Stimulated activated naive CD8-positive, alpha-beta T cell treated with anti-CD3 and anti-CD28 coated beads, Interleukin-15, Interleukin-2, amounts not matched to agents 100 U/mL and 50 U/mL, for 24 hours (primary cell): ENCODE data around the gene ATAT1.

ENCODE experiments used
- ATAC-seq: fragments of 150-1000 bp; cut with Tn5 transposase; one replicate; pipeline ENCODE4 v1.10.0; 2021
- DNase-seq: peaks from one replicate; pipeline ENCODE4 v3.0.0; 2021

The ATAT1 gene

GRCh38 chr6:30684386-30685156 is 57.9 kb downstream of the ATAT1 start:
- ATAC-seq, result no peak
- DNase-seq, result peak; percentile 66

GRCh38 chr6:30685157-30686008 is 58.7 kb downstream of the ATAT1 start:
- DNase-seq (peak; percentile 41), ATAC-seq (no peak)

DNA sequence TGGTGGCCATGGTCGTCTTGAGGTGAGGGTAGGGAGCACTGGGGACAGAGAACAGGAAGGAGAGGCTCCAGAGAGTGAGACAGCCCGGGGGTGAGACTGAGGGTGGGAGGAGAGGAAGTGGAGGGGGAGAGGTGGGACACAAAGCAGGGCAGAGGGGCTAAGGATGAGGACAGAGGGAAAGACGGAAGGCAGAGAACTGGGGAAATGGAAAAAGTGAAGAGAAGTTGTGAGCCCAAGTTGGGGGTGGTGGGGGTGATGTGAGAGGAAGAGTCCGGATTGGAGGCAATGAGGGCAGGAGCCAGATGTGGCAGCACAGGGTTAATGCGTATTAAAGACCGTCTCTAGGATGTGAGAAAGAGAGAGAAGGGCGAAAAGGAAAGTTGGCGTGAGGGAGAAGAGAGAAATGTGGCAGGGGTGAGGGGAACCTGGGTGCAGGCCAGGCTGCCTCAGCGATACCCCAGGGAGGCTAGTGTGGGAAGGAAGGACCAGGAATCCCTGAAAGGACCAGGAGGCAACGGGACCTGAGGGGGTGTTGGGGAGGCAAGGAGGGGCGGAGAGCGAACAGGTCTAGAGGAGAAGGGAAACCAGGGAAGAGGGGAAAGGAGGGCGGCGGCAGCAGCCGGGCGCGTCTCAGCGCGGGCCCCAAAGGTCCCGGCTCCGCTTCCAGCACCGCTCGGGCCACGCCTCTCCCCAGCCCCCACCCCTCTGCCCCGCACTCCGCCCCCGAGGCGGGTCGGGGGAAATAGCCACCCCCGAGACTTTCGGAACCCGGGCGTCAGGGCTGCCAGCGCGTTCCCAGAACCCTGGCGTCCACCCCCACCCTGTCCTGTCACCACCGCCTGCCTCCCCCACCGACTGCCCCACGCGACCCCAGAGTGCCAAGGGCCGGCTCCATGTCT is 59.6 kb downstream of the ATAT1 start, which contains the start of gene PPP1R18:
Gene PPP1R18 (minus strand): TSS at position 637 of the 899 bp plus-strand sequence. CDS start 627 bp downstream, at position 10.
- DNase-seq, result peak; percentile 90
- peak; percentile 33 for ATAC-seq

DNA sequence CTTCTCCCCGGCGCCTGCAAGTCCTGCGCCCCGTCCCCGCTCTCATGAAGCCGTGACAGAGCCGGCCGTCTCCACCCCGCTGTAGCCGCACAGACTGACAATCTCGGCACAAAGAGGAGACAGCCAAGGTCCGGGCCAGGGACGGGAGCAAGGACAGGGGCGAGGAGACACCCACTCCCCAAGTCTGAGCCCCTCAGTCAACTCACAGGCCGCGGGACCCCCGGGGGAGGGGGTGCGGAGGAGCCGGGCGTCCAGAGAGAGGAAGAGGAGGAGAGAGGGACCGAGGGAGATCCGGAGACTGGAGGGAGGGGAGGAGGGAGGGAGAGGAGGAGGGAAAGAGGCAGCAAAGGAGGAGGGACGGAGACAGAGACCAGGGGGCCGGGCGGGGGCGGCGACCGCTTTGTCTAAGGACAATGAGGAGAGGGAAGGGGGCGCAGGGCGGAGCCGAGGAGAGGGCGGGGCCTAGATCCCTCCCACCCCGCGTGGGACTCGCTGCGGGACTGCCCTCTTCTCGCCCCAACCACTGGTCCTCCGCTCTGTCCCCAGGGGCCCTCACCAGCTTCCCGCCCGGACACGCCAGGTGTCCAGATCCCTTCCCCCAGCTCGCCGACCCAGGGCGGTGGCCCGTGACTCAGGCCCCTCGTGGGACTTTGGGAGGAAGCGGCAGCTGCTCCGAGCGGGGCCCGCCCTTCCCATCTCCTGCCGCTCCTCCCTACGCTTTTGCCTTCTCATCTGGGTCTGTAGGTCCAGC is 60.4 kb downstream of the ATAT1 start:
- ATAC-seq (peak; percentile 21), DNase-seq (peak; percentile 90)

DNA sequence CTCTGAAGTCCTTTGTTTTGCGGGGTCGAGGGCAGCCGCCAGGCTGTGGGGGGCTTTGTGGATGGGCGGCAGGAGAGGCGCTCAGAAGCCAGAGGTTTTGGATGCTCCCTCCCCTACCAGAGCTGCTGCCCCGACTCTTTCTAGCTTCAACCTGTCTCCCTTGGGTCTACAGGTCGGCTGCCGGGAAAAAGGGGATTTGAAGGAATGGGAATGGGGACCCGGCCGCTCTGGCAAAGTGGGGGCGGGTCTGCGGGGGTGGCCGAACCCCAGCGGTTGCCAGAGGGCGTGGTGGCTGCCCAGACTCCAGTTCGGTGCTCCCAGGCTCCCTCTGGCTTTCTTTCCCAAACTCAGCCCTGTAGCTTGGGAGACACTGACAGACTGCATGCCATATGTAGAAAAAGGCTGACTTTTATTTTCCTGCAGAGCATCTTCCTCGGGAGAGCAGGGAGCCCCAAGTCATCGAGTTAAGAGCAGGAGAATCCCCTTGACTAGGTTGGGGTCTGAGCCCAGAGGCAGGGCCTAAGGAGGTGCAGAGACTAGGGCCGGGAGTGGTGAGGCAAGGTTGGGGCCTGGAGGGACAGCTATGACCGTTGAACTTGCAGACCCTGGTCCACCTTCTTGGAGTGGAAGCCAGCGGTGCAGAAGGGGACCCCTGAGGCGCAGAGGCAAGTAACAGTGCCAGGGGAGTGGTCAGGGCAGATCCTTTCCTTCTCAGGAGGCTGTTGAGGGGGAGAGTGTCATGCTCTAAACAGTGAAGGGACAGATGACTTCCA is 61.2 kb downstream of the ATAT1 start:
- no peak for ATAC-seq
- DNase-seq, result peak; percentile 19

GRCh38 chr6:30688569-30688968 is 61.9 kb downstream of the ATAT1 start:
- no peak for ATAC-seq

DNA sequence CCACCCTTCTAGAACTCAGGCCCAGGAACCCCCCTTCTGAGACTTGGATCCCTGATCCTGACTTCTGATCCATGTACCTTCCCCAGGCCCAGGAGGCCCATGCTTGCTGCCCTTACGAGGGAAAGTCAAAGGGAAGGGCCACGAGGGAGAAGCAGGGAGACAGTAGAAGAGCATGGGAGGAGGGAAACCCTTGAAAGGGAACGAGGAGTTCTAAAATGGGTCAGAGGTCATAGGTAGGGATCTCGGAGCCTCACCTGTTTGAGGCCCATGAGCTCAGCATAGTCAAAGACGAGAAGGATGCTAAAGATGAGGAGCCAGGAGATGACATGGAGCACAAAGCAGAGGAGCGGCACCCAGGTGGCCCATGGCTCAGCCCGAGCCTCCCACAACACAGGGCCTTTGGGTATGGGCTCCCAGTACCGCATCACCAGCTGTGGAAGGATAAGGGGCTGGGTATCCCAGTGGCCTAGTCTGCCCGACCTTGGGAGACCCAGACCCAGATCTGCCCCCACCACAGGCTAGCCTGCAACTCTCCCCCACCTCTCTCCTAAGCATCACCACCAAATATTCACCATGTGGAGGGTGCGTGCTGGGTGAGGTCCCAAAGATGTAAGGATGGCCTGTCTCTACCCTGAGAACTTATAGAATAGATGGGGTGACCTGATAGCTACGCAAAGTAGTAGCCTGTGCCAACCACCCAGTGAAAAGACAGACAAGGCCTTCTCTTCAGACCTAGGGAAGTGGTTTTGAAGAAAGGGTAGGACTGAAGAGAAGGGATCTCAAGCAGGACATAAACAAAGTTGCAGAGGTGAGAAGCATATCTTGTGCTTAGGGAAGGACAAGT is 62.6 kb downstream of the ATAT1 start:
- DNase-seq, result no peak
- no peak for ATAC-seq

More at GRCh38 chr6:30688569-30688968, 61.9 kb downstream of the ATAT1 start:
- peak; percentile 20 for DNase-seq

GRCh38 chr6:30689985-30690384 is 63.3 kb downstream of the ATAT1 start:
- no peak for DNase-seq

GRCh38 chr6:30690403-30691207 is 63.9 kb downstream of the ATAT1 start, which contains the start of gene NRM:
TSS of gene NRM (minus strand) at chr6:30690984. CDS start at chr6:30690974, 10 bp downstream.
- peak; percentile 44 for ATAC-seq

More at GRCh38 chr6:30689985-30690384, 63.3 kb downstream of the ATAT1 start:
- ATAC-seq, result no peak

DNA sequence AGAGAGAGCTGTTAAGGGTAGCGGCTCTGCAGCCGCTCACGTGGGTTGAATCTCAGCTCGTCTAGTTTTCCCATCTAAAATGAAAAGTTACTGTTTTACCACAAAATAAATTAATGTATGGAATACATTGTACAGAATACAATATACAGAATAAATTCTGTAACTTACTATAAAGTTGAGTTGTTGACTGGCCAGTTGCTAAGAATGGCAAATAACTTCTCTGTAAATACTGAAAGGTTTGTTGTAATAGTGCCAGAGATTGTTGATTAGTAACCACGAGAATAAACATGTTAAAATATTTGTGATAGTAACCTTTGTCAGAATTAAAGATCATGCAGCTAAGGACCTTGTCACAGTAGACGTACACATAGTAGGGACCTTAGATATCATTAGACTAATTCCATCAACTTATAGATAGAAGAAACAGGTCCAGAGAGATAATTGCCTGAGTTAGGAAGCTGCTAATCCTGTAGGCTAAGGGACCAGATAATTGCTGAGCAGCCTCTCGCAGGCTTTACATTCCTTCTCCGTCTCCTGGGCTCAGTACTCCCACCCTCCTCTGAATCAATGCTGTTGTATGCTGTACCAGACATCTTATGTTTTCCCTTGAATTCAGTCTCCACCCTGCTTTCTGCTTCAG is 64.7 kb downstream of the ATAT1 start:
- DNase-seq, result no peak
- ATAC-seq, result no peak

More at GRCh38 chr6:30690403-30691207, 63.9 kb downstream of the ATAT1 start, which contains the start of gene NRM:
- DNase-seq, result peak; percentile 89
